ENCODE data around the gene F13A1.

DNA sequence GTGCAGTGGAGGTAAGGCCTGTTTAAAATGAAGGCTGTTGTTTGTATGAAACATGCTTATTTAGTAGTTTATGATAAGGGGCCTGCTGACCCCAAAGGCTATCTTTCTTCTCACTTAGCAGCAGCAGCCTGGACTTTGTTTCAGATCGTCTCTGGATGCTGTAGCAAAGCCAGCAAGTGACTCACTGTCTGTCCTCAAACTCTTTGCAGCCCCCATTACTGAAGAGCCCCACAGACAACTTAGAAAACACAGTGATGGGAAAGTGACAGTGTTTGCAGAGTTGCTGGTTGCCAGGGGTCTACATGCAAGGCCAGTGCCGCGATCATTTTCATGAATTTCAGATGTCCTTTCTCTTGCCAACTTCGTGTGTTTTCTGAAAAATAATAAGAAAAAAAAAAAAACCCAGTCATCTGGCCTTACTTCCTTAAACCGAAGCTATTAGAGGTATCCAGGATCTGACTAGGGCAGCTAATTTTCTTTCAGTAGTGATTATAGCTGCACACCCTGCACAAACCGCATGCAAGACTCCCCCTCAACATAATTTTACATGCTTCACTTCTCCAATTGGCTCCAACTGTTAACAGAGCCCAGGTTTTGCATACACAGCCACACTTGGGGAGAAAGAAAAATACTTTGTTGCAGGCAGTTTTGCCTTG, 11.6 kb upstream of the F13A1 start:
- TF ChIP-seq, protein P1, sequence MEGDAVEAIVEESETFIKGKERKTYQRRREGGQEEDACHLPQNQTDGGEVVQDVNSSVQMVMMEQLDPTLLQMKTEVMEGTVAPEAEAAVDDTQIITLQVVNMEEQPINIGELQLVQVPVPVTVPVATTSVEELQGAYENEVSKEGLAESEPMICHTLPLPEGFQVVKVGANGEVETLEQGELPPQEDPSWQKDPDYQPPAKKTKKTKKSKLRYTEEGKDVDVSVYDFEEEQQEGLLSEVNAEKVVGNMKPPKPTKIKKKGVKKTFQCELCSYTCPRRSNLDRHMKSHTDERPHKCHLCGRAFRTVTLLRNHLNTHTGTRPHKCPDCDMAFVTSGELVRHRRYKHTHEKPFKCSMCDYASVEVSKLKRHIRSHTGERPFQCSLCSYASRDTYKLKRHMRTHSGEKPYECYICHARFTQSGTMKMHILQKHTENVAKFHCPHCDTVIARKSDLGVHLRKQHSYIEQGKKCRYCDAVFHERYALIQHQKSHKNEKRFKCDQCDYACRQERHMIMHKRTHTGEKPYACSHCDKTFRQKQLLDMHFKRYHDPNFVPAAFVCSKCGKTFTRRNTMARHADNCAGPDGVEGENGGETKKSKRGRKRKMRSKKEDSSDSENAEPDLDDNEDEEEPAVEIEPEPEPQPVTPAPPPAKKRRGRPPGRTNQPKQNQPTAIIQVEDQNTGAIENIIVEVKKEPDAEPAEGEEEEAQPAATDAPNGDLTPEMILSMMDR (IDR thresholded peaks at IDR 0.05), result no peak
- no peak for TF ChIP-seq POLR2AphosphoS5 (IDR thresholded peaks at IDR 0.05)

Measured in gastroesophageal sphincter (tissue), 3 donors.